HL-60 (cell line): ENCODE measurements around the gene PWP1.

Experiments
- CTCF ChIP-seq: IDR thresholded peaks from one replicate; pipeline ENCODE4 v1.5.1; 2011; ENCODE audit warnings: low read length, control low read depth, inconsistent platforms; ENCODE audit not compliant: insufficient read depth
- POLR2AphosphoS5 ChIP-seq: IDR thresholded peaks from 2 replicates; pipeline ENCODE4 v1.6.1; 2012; ENCODE audit warnings: low read depth

- no peak for TF ChIP-seq POLR2AphosphoS5
- TF ChIP-seq CTCF = no peak
Measured at GRCh38 chr12:107660235-107660634, 25.4 kb upstream of the PWP1 start.
